ENCODE data around the gene BPIFA3.

DNA sequence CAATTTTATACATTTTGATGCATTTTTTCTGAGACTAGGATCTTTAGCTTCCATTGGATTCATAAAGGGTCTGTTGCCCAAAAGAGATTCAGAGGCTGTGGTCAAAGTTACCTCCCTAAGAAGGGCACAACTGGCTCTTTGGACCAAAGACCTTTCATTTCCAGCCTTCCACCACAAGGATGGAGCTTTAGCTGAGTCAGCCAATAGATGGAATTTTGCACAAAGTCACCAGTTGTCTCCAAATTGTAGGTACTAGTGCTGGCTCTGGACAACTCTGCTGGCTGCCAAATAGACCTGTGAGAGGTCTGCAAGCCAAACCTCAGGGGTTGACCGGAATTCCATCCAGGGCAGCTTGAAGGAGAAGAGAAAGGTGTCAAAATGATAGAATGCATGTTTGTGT is 19.2 kb downstream of the BPIFA3 start:
- TF ChIP-seq POLR2AphosphoS5 (IDR thresholded peaks at IDR 0.05) (no peak), SMC3 (conservative IDR thresholded peaks at IDR 0.05; ENCODE audit: poor library complexity) (no peak), TAF1 (IDR thresholded peaks at IDR 0.05; ENCODE audit: low read depth) (no peak), EZH2 (IDR thresholded peaks at IDR 0.05; ENCODE audit: borderline replicate concordance, insufficient read depth, low read length, poor library complexity, severe bottlenecking) (no peak), CTCF (IDR thresholded peaks at IDR 0.05; ENCODE audit: poor library complexity, severe bottlenecking) (no peak), MXI1 (conservative IDR thresholded peaks at IDR 0.05; ENCODE audit: poor library complexity, severe bottlenecking) (no peak)
